IMR-90 (cell line): Measurements from ENCODE around the gene METTL22. TPM values are rescaled to one million over a fixed set of nuclear protein-coding genes. Genes with fewer than 3 reads are reported as not detected.

Source experiments
- ATAC-seq: fragments of 200-7000 bp; cut with Tn5 transposase; 2 replicates; pipeline ENCODE4 v1.9.1; 2020; ENCODE audit warnings: low read depth, mild to moderate bottlenecking, moderate library complexity
- BruUV-seq: library from RNA; stranded (reverse); fragments of 400-500 nt; replicated peaks from 2 replicates; lab custom pipeline; 2021; lab: Mats Ljungman, UMichigan
- CTCF ChIA-PET: fragments of 300-600 bp; formaldehyde crosslinking; extraction: SDS; loops from one replicate; lab custom pipeline; 2021; ENCODE audit warnings: antibody characterized with exemption; lab: Yijun Ruan, JAX
- POLR2A ChIA-PET: fragments of 300-600 bp; sonication (Branson Sonifier 250); formaldehyde crosslinking; loops from one replicate; lab custom pipeline; 2022; ENCODE audit warnings: antibody characterized with exemption; ENCODE audit not compliant: unreplicated experiment; lab: Charles Lee
- DNase-seq: peaks from one replicate; pipeline ENCODE4 v3.0.0; 2013
- H2AFZ ChIP-seq: replicated peaks from 2 replicates; pipeline ENCODE3; 2013; ENCODE audit warnings: low read length, mild to moderate bottlenecking; ENCODE audit not compliant: poor library complexity
- H2AK5ac ChIP-seq: 2 replicates; pipeline ENCODE4 v1.6.1; 2013; ENCODE audit warnings: low read depth, low read length, inconsistent platforms
- H2AK9ac ChIP-seq: replicated peaks from 2 replicates; pipeline ENCODE3; 2013; ENCODE audit warnings: mild to moderate bottlenecking, low read depth, low read length, moderate library complexity; ENCODE audit not compliant: poor library complexity
- H2BK120ac ChIP-seq: 2 replicates; pipeline ENCODE4 v1.6.1; 2013; ENCODE audit warnings: low read depth, low read length, inconsistent platforms
- H2BK15ac ChIP-seq: 3 replicates; pipeline ENCODE4 v1.6.1; 2013; ENCODE audit warnings: low read depth, low read length, inconsistent platforms
- H2BK20ac ChIP-seq: 2 replicates; pipeline ENCODE4 v1.6.1; 2013; ENCODE audit warnings: low read depth, mild to moderate bottlenecking, inconsistent platforms, low read length, moderate library complexity
- H2BK5ac ChIP-seq: 2 replicates; pipeline ENCODE4 v1.6.1; 2013; ENCODE audit warnings: mild to moderate bottlenecking, low read depth, low read length, inconsistent platforms; ENCODE audit not compliant: poor library complexity, severe bottlenecking
- H3K14ac ChIP-seq: replicated peaks from 2 replicates; pipeline ENCODE4 v1.6.1; 2013; ENCODE audit warnings: low read depth, low read length, inconsistent platforms
- H3K18ac ChIP-seq: 2 replicates; pipeline ENCODE4 v1.6.1; 2013; ENCODE audit warnings: low read depth, low read length, control low read depth
- H3K23ac ChIP-seq: 2 replicates; pipeline ENCODE4 v1.6.1; 2013; ENCODE audit warnings: low read depth, low read length, inconsistent platforms
- H3K27ac ChIP-seq: 2 replicates; pipeline ENCODE4 v1.5.1; 2013; ENCODE audit warnings: mild to moderate bottlenecking, control low read depth, low read length; ENCODE audit not compliant: insufficient read depth
- H3K27me3 ChIP-seq: 2 replicates; pipeline ENCODE4 v1.6.1; 2013; ENCODE audit warnings: low read length; ENCODE audit not compliant: control insufficient read depth, insufficient read depth
- H3K36me3 ChIP-seq: 2 replicates; pipeline ENCODE4 v1.6.1; 2013; ENCODE audit warnings: low read length, mixed read lengths; ENCODE audit not compliant: control insufficient read depth, insufficient read depth
- H3K4ac ChIP-seq: 2 replicates; pipeline ENCODE4 v1.6.1; 2013; ENCODE audit warnings: low read depth, low read length, inconsistent platforms
- H3K4me1 ChIP-seq: 2 replicates; pipeline ENCODE4 v1.6.1; 2013; ENCODE audit warnings: low read length, mixed read lengths; ENCODE audit not compliant: control insufficient read depth, insufficient read depth
- H3K4me2 ChIP-seq: 2 replicates; pipeline ENCODE4 v1.6.1; 2013; ENCODE audit warnings: low read depth, mild to moderate bottlenecking, control low read depth, low read length, moderate library complexity
- H3K4me3 ChIP-seq: 2 replicates; pipeline ENCODE4 v1.5.1; 2013; ENCODE audit warnings: low read depth, mild to moderate bottlenecking, control low read depth, low read length, moderate library complexity; ENCODE audit not compliant: insufficient read depth
- H3K56ac ChIP-seq: 2 replicates; pipeline ENCODE4 v1.6.1; 2013; ENCODE audit warnings: low read length, inconsistent platforms; ENCODE audit not compliant: insufficient read depth; ENCODE audit errors: extremely low read depth
- H3K79me1 ChIP-seq, 2 experiments: 2 replicates each; pipeline ENCODE4 v1.6.1; 2013; ENCODE audit warnings: low read length in 2 of 2, inconsistent platforms in 1 of 2, low read depth in 1 of 2
- H3K9ac ChIP-seq: 2 replicates; pipeline ENCODE4 v1.6.1; 2013; ENCODE audit warnings: low read depth, low read length, control low read depth
- H3K9me1 ChIP-seq: 2 replicates; pipeline ENCODE4 v1.6.1; 2013; ENCODE audit warnings: low read length, inconsistent platforms; ENCODE audit not compliant: insufficient read depth
- H3K9me3 ChIP-seq: 2 replicates; pipeline ENCODE4 v1.6.1; 2013; ENCODE audit warnings: low read length; ENCODE audit not compliant: control insufficient read depth, insufficient read depth
- H4K20me1 ChIP-seq: 2 replicates; pipeline ENCODE4 v1.6.1; 2013; ENCODE audit warnings: low read length, inconsistent platforms; ENCODE audit not compliant: insufficient read depth
- H4K5ac ChIP-seq: 2 replicates; pipeline ENCODE4 v1.6.1; 2013; ENCODE audit warnings: mild to moderate bottlenecking, low read depth, low read length, control low read depth
- H4K8ac ChIP-seq, 2 experiments: 2 replicates each; pipeline ENCODE4 v1.6.1; 2013; ENCODE audit warnings: low read depth in 2 of 2, low read length in 2 of 2, control low read depth in 1 of 2, inconsistent platforms in 1 of 2
- H4K91ac ChIP-seq: 2 replicates; pipeline ENCODE4 v1.6.1; 2013; ENCODE audit warnings: low read depth, low read length, inconsistent platforms; ENCODE audit not compliant: insufficient read depth
- BHLHE40 ChIP-seq: fragments of 150-350 bp; IDR thresholded peaks from 2 replicates; pipeline ENCODE4 v1.6.1; 2016; ENCODE audit warnings: mild to moderate bottlenecking, low read depth, low read length
- CHD1 ChIP-seq: IDR thresholded peaks from 2 replicates; pipeline ENCODE4 v1.6.1; 2012; ENCODE audit warnings: low read depth, low read length, improper control_type of control experiment
- FOS ChIP-seq: fragments of 150-350 bp; IDR thresholded peaks from 2 replicates; pipeline ENCODE4 v1.6.1; 2016; ENCODE audit warnings: low read depth, low read length
- MAFK ChIP-seq: IDR thresholded peaks from 2 replicates; pipeline ENCODE4 v1.6.1; 2012; ENCODE audit warnings: low read depth, low read length, improper control_type of control experiment
- MAZ ChIP-seq: IDR thresholded peaks from 2 replicates; pipeline ENCODE4 v1.6.1; 2012; ENCODE audit warnings: low read depth, mild to moderate bottlenecking, low read length, improper control_type of control experiment, moderate library complexity, borderline replicate concordance
- MXI1 ChIP-seq: IDR thresholded peaks from 2 replicates; pipeline ENCODE4 v1.6.1; 2012; ENCODE audit warnings: low read depth, mild to moderate bottlenecking, low read length, moderate library complexity, borderline replicate concordance
- NFE2L2 ChIP-seq: fragments of 150-350 bp; IDR thresholded peaks from 2 replicates; pipeline ENCODE4 v1.6.1; 2016; ENCODE audit warnings: low read depth, mild to moderate bottlenecking, low read length
- RAD21 ChIP-seq: IDR thresholded peaks from 2 replicates; pipeline ENCODE4 v1.6.1; 2012; ENCODE audit warnings: low read length, improper control_type of control experiment
- RFX5 ChIP-seq: IDR thresholded peaks from 2 replicates; pipeline ENCODE4 v1.8.0; 2012; ENCODE audit warnings: low read depth, mild to moderate bottlenecking, low read length, moderate library complexity
- WGBS, 2 experiments: methylation state at CpG; one replicate each; pipeline versions ENCODE4 v1.1.5 to v1.1.7; 2013; ENCODE audit warnings: missing lambda C conversion rate in 2 of 2; ENCODE audit not compliant: insufficient read length in 1 of 2; ENCODE audit errors: extremely low coverage in 2 of 2; 5-methylcytosine and 5-hydroxymethylcytosine counted together
- dilution Hi-C: fragments of 300-500 bp; cut with HindIII; formaldehyde crosslinking; loops from one replicate; pipeline ENCODE4 v1.14.3; 2018; ENCODE audit warnings: low sequenced_read_pairs; ENCODE audit not compliant: unreplicated experiment
- in situ Hi-C: fragments of 300-500 bp; cut with MboI; formaldehyde crosslinking; loops from 3 replicates; pipeline ENCODE4 v1.14.3; 2019; ENCODE audit warnings: low sequenced_read_pairs, inconsistent platforms, mixed read lengths
- intact Hi-C: fragments of 100-400 bp; cut with micrococcal nuclease; formaldehyde crosslinking; loops from 2 replicates; pipeline ENCODE4 v1.10.0; 2022
- polyA plus RNA-seq, 3 experiments: library from polyadenylated mRNA; depleted of rRNA; stranded (reverse); fragments of >200 nt; gene quantifications; 2 replicates each; pipeline ENCODE4 v1.2.3, GENCODE V29; 2012; ENCODE audit warnings: low replicate concordance in 1 of 3
- total RNA-seq: library from RNA; depleted of rRNA; stranded (reverse); fragments of >200 nt; gene quantifications from 2 replicates; pipeline ENCODE4 v1.2.3, GENCODE V29; 2012
- TF ChIP-seq, protein P1 (sequence below): conservative IDR thresholded peaks from 2 replicates; pipeline ENCODE4 v1.5.1; 2012; ENCODE audit warnings: mild to moderate bottlenecking, low read depth, low read length, improper control_type of control experiment
- TF ChIP-seq, protein P2 (sequence below): fragments of 150-350 bp; IDR thresholded peaks from 2 replicates; pipeline ENCODE4 v1.6.1; 2016; ENCODE audit warnings: low read depth, mild to moderate bottlenecking, low read length, moderate library complexity, borderline replicate concordance

The METTL22 gene
- total and polyA plus RNA-seq, 2 of the 4 experiments (the other 2 are of a cell fraction), result 27.2 to 51.2 TPM

DNA sequence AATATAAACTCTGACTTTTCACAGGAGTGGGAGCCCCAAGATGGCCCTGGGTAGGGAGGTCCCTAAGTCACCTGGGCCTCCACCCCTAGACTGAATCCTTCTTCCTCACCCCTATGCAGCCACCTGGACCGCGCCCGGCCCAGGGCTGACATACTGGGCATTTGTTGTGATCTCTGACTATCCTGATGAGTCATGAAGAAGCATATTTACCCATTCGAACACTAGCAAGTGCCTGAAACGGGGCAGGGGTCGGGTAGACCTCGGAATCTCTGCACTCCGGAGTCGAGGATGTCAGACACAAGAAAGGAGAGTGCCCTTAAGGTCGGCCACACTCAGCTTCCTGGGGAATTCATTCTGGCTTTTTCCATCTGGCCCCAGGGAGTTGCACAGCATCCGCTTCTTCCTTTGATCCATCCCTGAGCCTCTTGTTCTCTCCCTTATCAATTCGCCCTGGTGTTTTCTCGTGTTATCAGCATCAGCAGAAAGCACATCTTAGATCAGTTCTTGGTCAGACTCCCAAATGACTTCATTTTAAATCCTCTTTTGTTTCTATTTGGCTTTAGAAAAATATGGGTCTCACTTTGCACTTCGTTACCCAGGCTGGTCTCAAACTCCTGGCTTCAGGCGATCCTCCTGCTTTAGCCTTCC lies 10.4 kb downstream of the METTL22 start:
- Histone ChIP-seq H3K56ac (no peak overlapping the region), H2AK9ac (no peak overlapping the region), H2AFZ (no peak overlapping the region), H2BK120ac (no peak overlapping the region), H3K4me1 (no peaks in the 10 kb centered on the region), H3K27me3 (no peaks in the 10 kb centered on the region), H4K91ac (no peak overlapping the region), H4K20me1 (peaks cover 7% of the 10 kb centered on the region; the same call in 1 of the 2 replicates), H3K14ac (no peak overlapping the region), H3K4me3 (no peak overlapping the region), H3K4ac (no peak overlapping the region), H3K23ac (no peak overlapping the region), H3K79me1 (peaks cover 0 to 10% of the 10 kb centered on the region in 2 experiments; a peak in 3 of 4 replicates), H2BK5ac (no peak overlapping the region), H3K9me3 (no peaks in the 10 kb centered on the region), H2AK5ac (no peak overlapping the region), H3K9me1 (no peaks in the 10 kb centered on the region), H3K36me3 (peaks cover 68% of the 10 kb centered on the region), H3K18ac (no peak overlapping the region), H2BK15ac (no peak overlapping the region), H4K8ac (no peak overlapping the region), H3K9ac (no peak overlapping the region), H4K5ac (no peak overlapping the region), H3K4me2 (no peak overlapping the region), H2BK20ac (no peak overlapping the region), H3K27ac (no peak overlapping the region)
- dilution Hi-C loops (no loop called here), in situ Hi-C loops (no loop called here), intact Hi-C loops (no loop called here)
- DNase-seq (no peak), ATAC-seq (no peak)
- POLR2A ChIA-PET, result no interaction called here
- 85% methylated on average over 5 of the region's 15 CpGs; no CpG with 5 or more reads in 1 of the 2 experiments for WGBS, 2 experiments
- TF ChIP-seq MAZ, result no peak
- TF ChIP-seq, protein P1, sequence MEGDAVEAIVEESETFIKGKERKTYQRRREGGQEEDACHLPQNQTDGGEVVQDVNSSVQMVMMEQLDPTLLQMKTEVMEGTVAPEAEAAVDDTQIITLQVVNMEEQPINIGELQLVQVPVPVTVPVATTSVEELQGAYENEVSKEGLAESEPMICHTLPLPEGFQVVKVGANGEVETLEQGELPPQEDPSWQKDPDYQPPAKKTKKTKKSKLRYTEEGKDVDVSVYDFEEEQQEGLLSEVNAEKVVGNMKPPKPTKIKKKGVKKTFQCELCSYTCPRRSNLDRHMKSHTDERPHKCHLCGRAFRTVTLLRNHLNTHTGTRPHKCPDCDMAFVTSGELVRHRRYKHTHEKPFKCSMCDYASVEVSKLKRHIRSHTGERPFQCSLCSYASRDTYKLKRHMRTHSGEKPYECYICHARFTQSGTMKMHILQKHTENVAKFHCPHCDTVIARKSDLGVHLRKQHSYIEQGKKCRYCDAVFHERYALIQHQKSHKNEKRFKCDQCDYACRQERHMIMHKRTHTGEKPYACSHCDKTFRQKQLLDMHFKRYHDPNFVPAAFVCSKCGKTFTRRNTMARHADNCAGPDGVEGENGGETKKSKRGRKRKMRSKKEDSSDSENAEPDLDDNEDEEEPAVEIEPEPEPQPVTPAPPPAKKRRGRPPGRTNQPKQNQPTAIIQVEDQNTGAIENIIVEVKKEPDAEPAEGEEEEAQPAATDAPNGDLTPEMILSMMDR, result no peak
- no peak for TF ChIP-seq MXI1
- no peak for TF ChIP-seq NFE2L2
- TF ChIP-seq, protein P2, sequence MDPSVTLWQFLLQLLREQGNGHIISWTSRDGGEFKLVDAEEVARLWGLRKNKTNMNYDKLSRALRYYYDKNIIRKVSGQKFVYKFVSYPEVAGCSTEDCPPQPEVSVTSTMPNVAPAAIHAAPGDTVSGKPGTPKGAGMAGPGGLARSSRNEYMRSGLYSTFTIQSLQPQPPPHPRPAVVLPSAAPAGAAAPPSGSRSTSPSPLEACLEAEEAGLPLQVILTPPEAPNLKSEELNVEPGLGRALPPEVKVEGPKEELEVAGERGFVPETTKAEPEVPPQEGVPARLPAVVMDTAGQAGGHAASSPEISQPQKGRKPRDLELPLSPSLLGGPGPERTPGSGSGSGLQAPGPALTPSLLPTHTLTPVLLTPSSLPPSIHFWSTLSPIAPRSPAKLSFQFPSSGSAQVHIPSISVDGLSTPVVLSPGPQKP, result no peak
- TF ChIP-seq RFX5, result no peak
- no peak for TF ChIP-seq CHD1
- no peak for TF ChIP-seq MAFK
- no peak for TF ChIP-seq FOS
- TF ChIP-seq BHLHE40, result no peak
- TF ChIP-seq RAD21, result no peak
- CTCF ChIA-PET, result no interaction called here
- no TSS peak for BruUV-seq
